OCI-LY7 (cell line): Measurements from ENCODE around the gene ARHGEF4. TPM values are rescaled to one million over a fixed set of nuclear protein-coding genes. Genes with fewer than 3 reads are reported as not detected.
"Not testable (repeated sequence)": the region's sequence is repeated elsewhere in the genome, so short reads cannot be mapped to it uniquely, and the experiment has no call there.

Experiments
- BruUV-seq: library from RNA; stranded (reverse); fragments of 400-500 nt; replicated peaks from 2 replicates; lab custom pipeline; 2021; lab: Mats Ljungman, UMichigan
- CTCF ChIA-PET: fragments of 300-600 bp; sonication (Branson Sonifier 250); formaldehyde crosslinking; loops from one replicate; lab custom pipeline; 2022; ENCODE audit warnings: antibody characterized with exemption; ENCODE audit not compliant: unreplicated experiment; lab: Charles Lee
- POLR2A ChIA-PET: fragments of 300-600 bp; sonication (Branson Sonifier 250); formaldehyde crosslinking; loops from one replicate; lab custom pipeline; 2022; ENCODE audit warnings: antibody characterized with exemption; lab: Charles Lee
- DNase-seq: peaks from one replicate; pipeline ENCODE4 v3.0.0-alpha.2; 2015; ENCODE audit warnings: low spot score
- H2AFZ ChIP-seq: fragments of 200-600 bp; sonication (generic), shearing (Covaris generic); 2 replicates; pipeline ENCODE4 v1.6.1; 2014; ENCODE audit warnings: mild to moderate bottlenecking, antibody characterized with exemption, low read length, moderate library complexity
- H3K27ac ChIP-seq: fragments of 200-600 bp; sonication (generic); 2 replicates; pipeline ENCODE4 v1.5.1; 2014; ENCODE audit warnings: mixed run types, low read depth, mild to moderate bottlenecking, moderate library complexity, low read length, inconsistent platforms; ENCODE audit not compliant: poor library complexity, severe bottlenecking
- H3K36me3 ChIP-seq: fragments of 200-600 bp; sonication (generic); 2 replicates; pipeline ENCODE4 v1.6.1; 2014; ENCODE audit warnings: mild to moderate bottlenecking, antibody characterized with exemption, low read length, moderate library complexity, mixed read lengths; ENCODE audit not compliant: insufficient read depth
- H3K4me1 ChIP-seq: fragments of 200-600 bp; sonication (generic); 2 replicates; pipeline ENCODE4 v1.5.1; 2014; ENCODE audit warnings: mild to moderate bottlenecking, low read length; ENCODE audit not compliant: insufficient read depth, poor library complexity, severe bottlenecking
- H3K4me2 ChIP-seq: fragments of 200-600 bp; sonication (generic); 2 replicates; pipeline ENCODE4 v1.6.1; 2014; ENCODE audit warnings: mild to moderate bottlenecking, low read length
- H3K4me3 ChIP-seq: fragments of 200-600 bp; sonication (generic); 2 replicates; pipeline ENCODE4 v1.5.1; 2014; ENCODE audit warnings: mild to moderate bottlenecking, low read depth, low read length; ENCODE audit not compliant: poor library complexity, severe bottlenecking
- H3K79me2 ChIP-seq: fragments of 200-600 bp; sonication (generic); 2 replicates; pipeline ENCODE4 v1.6.1; 2016; ENCODE audit warnings: low read depth, mild to moderate bottlenecking, low read length, moderate library complexity, mixed read lengths; ENCODE audit not compliant: insufficient read depth
- H3K9me2 ChIP-seq: fragments of 200-600 bp; sonication (generic); 2 replicates; pipeline ENCODE4 v1.6.1; 2016; ENCODE audit warnings: mild to moderate bottlenecking, low read length, mixed read lengths; ENCODE audit not compliant: insufficient read depth
- H3K9me3 ChIP-seq: fragments of 200-600 bp; sonication (generic); 2 replicates; pipeline ENCODE4 v1.6.1; 2014; ENCODE audit warnings: mild to moderate bottlenecking, mixed run types, low read length, mixed read lengths
- H4K20me1 ChIP-seq: fragments of 200-600 bp; sonication (generic); 2 replicates; pipeline ENCODE4 v1.6.1; 2014; ENCODE audit warnings: mild to moderate bottlenecking, antibody characterized with exemption, low read length, moderate library complexity, mixed read lengths; ENCODE audit not compliant: insufficient read depth
- EZH2phosphoT487 ChIP-seq: fragments of 200-600 bp; sonication (generic); IDR thresholded peaks from 2 replicates; pipeline ENCODE4 v1.6.1; 2018; ENCODE audit warnings: low read depth, borderline replicate concordance, mild to moderate bottlenecking, mixed run types, antibody characterized with exemption, low read length, moderate library complexity, mixed read lengths
- intact Hi-C: fragments of 100-400 bp; cut with micrococcal nuclease; formaldehyde crosslinking; loops from one replicate; pipeline ENCODE4 v1.10.0; 2022; ENCODE audit not compliant: unreplicated experiment
- total RNA-seq, 2 experiments: library from RNA; depleted of rRNA in 1 of 2; stranded (reverse); fragments of >200 nt in 1 of 2; shearing (Covaris generic) in 1 of 2; gene quantifications; 2 replicates each; pipeline ENCODE4 v1.2.3, GENCODE V29; 2014 to 2022
- TF ChIP-seq, protein P1 (sequence below): fragments of 200-600 bp; sonication (generic); conservative IDR thresholded peaks from 2 replicates; pipeline ENCODE4 v1.5.1; 2014; ENCODE audit warnings: mild to moderate bottlenecking, antibody characterized with exemption, low read length, moderate library complexity, mixed read lengths

Gene ARHGEF4
- total RNA-seq, 2 experiments from 2014 or later, result 1.1 to 1.7 TPM

DNA sequence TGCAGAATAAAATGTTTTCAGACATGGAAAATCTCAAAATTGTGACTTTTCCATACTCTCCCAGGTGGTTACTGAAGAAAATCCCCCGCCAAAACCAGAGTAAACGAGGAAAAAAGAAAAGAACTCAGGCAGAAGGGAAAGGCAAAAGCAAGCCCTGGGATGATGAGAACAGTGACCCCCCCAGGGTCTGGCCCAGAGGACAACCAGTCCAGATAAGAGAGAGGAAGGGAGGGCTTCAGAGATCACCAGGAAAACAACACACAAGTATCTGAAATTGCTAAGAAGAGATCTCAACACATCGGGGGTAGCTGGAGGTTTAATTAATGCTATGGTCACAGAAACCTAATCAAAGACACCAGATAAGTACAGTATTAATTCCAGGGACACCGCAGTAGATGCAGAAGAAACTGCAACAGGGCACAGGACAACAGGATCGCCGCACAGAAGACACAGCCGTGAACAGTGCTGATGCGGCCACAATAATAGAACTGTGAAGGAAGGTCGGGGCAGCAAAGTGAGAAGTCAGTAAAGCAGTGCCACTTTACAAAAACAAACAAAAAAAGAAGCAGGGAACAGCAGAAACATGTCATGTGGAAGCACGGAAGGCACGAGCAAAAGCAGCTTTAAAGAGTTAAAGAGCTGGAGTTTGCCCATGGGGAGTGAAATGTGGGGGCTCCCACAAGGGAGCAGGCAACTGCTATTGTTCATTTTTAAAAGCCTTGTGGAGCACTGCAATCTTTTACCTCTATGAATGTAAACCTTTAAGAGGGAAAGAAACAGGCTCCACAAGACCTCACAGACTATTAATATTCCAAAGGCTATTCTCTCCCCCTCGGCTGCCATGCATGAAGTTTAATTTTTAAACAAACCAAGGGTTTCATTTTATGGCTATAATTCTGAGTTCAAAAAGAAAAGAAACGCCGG lies 228.1 kb downstream of the ARHGEF4 start:
- Histone ChIP-seq H3K4me3 (no peak overlapping the region), H3K9me3 (no peaks in the 10 kb centered on the region), H2AFZ (no peak overlapping the region), H3K9me2 (no peaks in the 10 kb centered on the region), H4K20me1 (no peaks in the 10 kb centered on the region; the same call in 1 of the 2 replicates), H3K4me2 (no peak overlapping the region), H3K79me2 (peaks cover 45% of the 10 kb centered on the region; the same call in 1 of the 2 replicates), H3K36me3 (peaks cover 94% of the 10 kb centered on the region), H3K4me1 (no peaks in the 10 kb centered on the region), H3K27ac (no peak overlapping the region)
- BruUV-seq, result no TSS peak
- no peak for DNase-seq
- no peak for TF ChIP-seq EZH2phosphoT487
- TF ChIP-seq, protein P1, sequence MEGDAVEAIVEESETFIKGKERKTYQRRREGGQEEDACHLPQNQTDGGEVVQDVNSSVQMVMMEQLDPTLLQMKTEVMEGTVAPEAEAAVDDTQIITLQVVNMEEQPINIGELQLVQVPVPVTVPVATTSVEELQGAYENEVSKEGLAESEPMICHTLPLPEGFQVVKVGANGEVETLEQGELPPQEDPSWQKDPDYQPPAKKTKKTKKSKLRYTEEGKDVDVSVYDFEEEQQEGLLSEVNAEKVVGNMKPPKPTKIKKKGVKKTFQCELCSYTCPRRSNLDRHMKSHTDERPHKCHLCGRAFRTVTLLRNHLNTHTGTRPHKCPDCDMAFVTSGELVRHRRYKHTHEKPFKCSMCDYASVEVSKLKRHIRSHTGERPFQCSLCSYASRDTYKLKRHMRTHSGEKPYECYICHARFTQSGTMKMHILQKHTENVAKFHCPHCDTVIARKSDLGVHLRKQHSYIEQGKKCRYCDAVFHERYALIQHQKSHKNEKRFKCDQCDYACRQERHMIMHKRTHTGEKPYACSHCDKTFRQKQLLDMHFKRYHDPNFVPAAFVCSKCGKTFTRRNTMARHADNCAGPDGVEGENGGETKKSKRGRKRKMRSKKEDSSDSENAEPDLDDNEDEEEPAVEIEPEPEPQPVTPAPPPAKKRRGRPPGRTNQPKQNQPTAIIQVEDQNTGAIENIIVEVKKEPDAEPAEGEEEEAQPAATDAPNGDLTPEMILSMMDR, result no peak
- ChIA-PET POLR2A (interaction anchor here (0.5 to 1.1 kb wide), 4 partner anchors 11 to 429 kb away, joined by 3 to 5 read pairs (median 4); no protein-coding TSS in a partner anchor), CTCF (no interaction called here)
- intact Hi-C loops, result no loop called here

DNA sequence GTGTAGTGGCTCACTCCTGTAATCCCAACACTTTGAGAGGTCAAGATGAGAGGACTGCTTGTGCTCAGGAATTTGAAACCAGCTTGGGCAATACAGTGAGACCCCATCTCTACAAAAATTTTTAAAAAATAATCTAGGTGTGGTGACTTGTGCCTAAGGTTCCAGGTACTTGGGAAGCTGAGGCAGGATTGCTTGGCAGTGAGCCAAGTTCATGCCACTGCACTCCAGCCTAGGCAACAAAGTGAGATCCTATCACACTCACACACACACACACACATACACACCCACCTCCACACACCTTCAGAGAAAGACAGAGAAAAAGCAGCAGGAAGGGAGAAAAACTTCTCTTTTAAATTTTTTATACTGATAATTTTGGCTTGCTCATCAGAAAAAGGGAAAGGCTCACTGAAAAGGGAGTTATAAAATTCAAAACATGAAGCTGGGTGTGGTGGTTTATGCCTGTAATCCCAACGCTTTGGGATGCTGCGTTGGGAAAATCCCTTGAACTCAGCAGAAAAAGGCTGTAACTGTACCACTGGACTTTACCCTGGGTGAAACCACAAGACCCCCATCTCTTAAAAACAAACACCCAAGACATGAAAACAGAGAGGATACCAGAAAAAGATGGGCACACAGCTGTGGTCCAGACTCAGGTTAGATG lies 230.9 kb downstream of the ARHGEF4 start:
- H3K9me3 ChIP-seq, result no peaks in the 10 kb centered on the region
- peaks cover 94% of the 10 kb centered on the region for H3K36me3 ChIP-seq
- DNase-seq, result no peak
- CTCF ChIA-PET, result no interaction called here
- POLR2A ChIA-PET, result no interaction called here
- peaks cover 28% of the 10 kb centered on the region; the same call in 1 of the 2 replicates for H3K79me2 ChIP-seq
- TF ChIP-seq, protein P1, result no peak
- TF ChIP-seq EZH2phosphoT487, result no peak
- intact Hi-C loops, result no loop called here
- no peak overlapping the region for H2AFZ ChIP-seq
- no peaks in the 10 kb centered on the region; the same call in 1 of the 2 replicates for H4K20me1 ChIP-seq
- H3K4me3 ChIP-seq, result no peak overlapping the region
- H3K4me2 ChIP-seq, result no peak overlapping the region
- no TSS peak for BruUV-seq
- H3K4me1 ChIP-seq, result no peaks in the 10 kb centered on the region
- no peak overlapping the region for H3K27ac ChIP-seq
- H3K9me2 ChIP-seq, result no peaks in the 10 kb centered on the region

DNA sequence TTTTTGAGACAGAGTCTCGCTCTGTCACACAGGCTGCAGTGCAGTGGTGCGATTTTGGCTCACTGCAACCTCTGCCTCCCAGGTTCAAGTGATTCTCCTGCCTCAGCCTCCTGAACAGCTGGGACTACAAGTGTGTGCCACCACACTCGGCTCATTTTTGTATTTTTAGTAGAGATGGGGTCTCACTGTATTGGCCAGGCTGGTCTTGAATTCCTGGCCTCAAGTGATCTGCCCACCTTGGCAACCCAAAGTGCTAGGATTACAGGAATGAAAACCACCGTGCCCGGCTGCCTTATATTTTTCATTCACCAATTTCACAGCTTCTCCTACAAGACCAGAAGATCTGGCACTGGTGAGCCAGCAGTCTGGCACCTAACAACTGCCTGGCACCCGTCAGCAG lies 231.5 kb downstream of the ARHGEF4 start:
- H2AFZ ChIP-seq, BruUV-seq, POLR2A ChIA-PET, DNase-seq, CTCF ChIA-PET, H3K27ac ChIP-seq, H3K9me2 ChIP-seq, H3K9me3 ChIP-seq, H3K4me3 ChIP-seq, H3K4me1 ChIP-seq, H3K4me2 ChIP-seq, intact Hi-C loops, H4K20me1 ChIP-seq: not testable (repeated sequence)
- Histone ChIP-seq H3K36me3 (peaks cover 94% of the 10 kb centered on the region), H3K79me2 (peaks cover 22% of the 10 kb centered on the region; the same call in 1 of the 2 replicates)

DNA sequence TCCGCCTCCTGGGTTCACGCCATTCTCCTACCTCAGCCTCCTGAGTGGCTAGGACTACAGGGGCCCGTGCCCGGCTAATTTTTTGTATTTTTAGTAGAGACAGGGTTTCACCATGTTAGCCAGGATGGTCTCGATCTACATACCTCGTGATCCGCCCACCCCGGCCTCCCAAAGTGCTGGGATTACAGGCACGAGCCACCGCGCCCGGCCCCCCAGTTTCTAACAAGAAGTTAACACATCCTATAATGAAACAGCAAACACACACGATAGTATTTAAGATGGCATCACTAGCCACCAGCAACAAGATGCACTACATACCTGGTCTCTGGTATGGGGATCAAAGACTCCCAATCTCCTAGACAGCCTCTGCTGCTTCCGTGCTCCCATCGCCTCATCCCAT lies 238.9 kb downstream of the ARHGEF4 start:
- peaks cover 30% of the 10 kb centered on the region for H3K79me2 ChIP-seq
- CTCF ChIA-PET, H3K4me1 ChIP-seq, intact Hi-C loops, H3K4me3 ChIP-seq, H3K27ac ChIP-seq, POLR2A ChIA-PET, BruUV-seq, H3K9me2 ChIP-seq, DNase-seq, H4K20me1 ChIP-seq, H2AFZ ChIP-seq, H3K4me2 ChIP-seq, H3K9me3 ChIP-seq: not testable (repeated sequence)
- peaks cover 95% of the 10 kb centered on the region for H3K36me3 ChIP-seq
